HepG2 (cell line): ENCODE measurements around the gene KHNYN. TPM values are rescaled to one million over a fixed set of nuclear protein-coding genes. Genes with fewer than 3 reads are reported as not detected.
A peak's percentile ranks its signal among the peaks of the same experiment; 100 is the strongest.

Experiments used
- ADNP ChIP-seq: sonication (generic); formaldehyde crosslinking; IDR thresholded peaks from 2 replicates; pipeline ENCODE4 v1.4.0; 2020; ENCODE audit warnings: missing genetic modification reagents
- ELF4 ChIP-seq: sonication (generic); formaldehyde crosslinking; IDR thresholded peaks from 2 replicates; pipeline ENCODE4 v1.5.0; 2020; ENCODE audit warnings: missing genetic modification reagents, mild to moderate bottlenecking, moderate library complexity, borderline replicate concordance
- HES4 ChIP-seq: sonication (generic); formaldehyde crosslinking; IDR thresholded peaks from 2 replicates; pipeline ENCODE4 v1.9.0; 2021; ENCODE audit warnings: mild to moderate bottlenecking, missing genetic modification reagents, borderline replicate concordance
- IRX3 ChIP-seq: sonication (generic); formaldehyde crosslinking; IDR thresholded peaks from 2 replicates; pipeline ENCODE4 v1.8.1; 2023; ENCODE audit warnings: mild to moderate bottlenecking, low read depth, missing genetic modification reagents, borderline replicate concordance
- MIXL1 ChIP-seq: IDR thresholded peaks from 2 replicates; pipeline ENCODE4 v1.6.1; 2016
- NBN ChIP-seq: fragments of 450-650 bp; conservative IDR thresholded peaks from 2 replicates; pipeline ENCODE4 v1.6.1; 2017
- NR2C2 ChIP-seq: sonication (generic); formaldehyde crosslinking; IDR thresholded peaks from 2 replicates; pipeline ENCODE4 v1.4.0; 2020; ENCODE audit warnings: missing genetic modification reagents, mild to moderate bottlenecking, moderate library complexity, borderline replicate concordance
- RARA ChIP-seq: IDR thresholded peaks from 2 replicates; pipeline ENCODE4 v1.6.1; 2016; ENCODE audit warnings: missing genetic modification reagents, missing compliant biosample characterization
- RNF2 ChIP-seq: fragments of 450-650 bp; conservative IDR thresholded peaks from 2 replicates; pipeline ENCODE4 v1.6.1; 2016; ENCODE audit warnings: low read depth
- SMARCE1 ChIP-seq: fragments of 450-650 bp; IDR thresholded peaks from 2 replicates; pipeline ENCODE4 v1.6.1; 2017; ENCODE audit warnings: borderline replicate concordance
- SOX13 ChIP-seq, 3 experiments: fragments of 450-650 bp in 1 of 3; sonication (generic) in 1 of 3; formaldehyde crosslinking in 1 of 3; IDR thresholded peaks in 2 of 3; conservative IDR thresholded peaks in 1 of 3; 2 replicates each; pipeline versions ENCODE4 v1.5.0 to v1.6.1; 2016 to 2020; ENCODE audit warnings: antibody characterized with exemption in 1 of 3, mild to moderate bottlenecking in 1 of 3, missing compliant biosample characterization in 1 of 3, missing genetic modification reagents in 1 of 3, moderate library complexity in 1 of 3
- ZFP82 ChIP-seq: sonication (generic); formaldehyde crosslinking; IDR thresholded peaks from 2 replicates; pipeline ENCODE4 v1.5.1; 2020; ENCODE audit warnings: mild to moderate bottlenecking, missing genetic modification reagents, borderline replicate concordance
- ZNF264 ChIP-seq: sonication (generic); formaldehyde crosslinking; IDR thresholded peaks from 2 replicates; pipeline ENCODE4 v1.4.0; 2020; ENCODE audit warnings: missing genetic modification reagents
- ZNF33A ChIP-seq: sonication (generic); formaldehyde crosslinking; IDR thresholded peaks from 2 replicates; pipeline ENCODE4 v1.5.1; 2020; ENCODE audit warnings: missing genetic modification reagents, mild to moderate bottlenecking, moderate library complexity, borderline replicate concordance
- ZNF34 ChIP-seq: sonication (generic); formaldehyde crosslinking; IDR thresholded peaks from 2 replicates; pipeline ENCODE4 v1.4.0; 2020; ENCODE audit warnings: mild to moderate bottlenecking, missing genetic modification reagents, borderline replicate concordance
- ZNF558 ChIP-seq: sonication (generic); formaldehyde crosslinking; IDR thresholded peaks from 2 replicates; pipeline ENCODE4 v1.9.0; 2022; ENCODE audit warnings: mild to moderate bottlenecking, missing genetic modification reagents, borderline replicate concordance
- ZNF674 ChIP-seq: sonication (generic); formaldehyde crosslinking; IDR thresholded peaks from 2 replicates; pipeline ENCODE4 v1.5.0; 2020; ENCODE audit warnings: low read depth, mild to moderate bottlenecking, missing genetic modification reagents
- ZNF724P ChIP-seq: sonication (generic); formaldehyde crosslinking; IDR thresholded peaks from 2 replicates; pipeline ENCODE4 v1.8.0; 2022; ENCODE audit warnings: missing genetic modification reagents, borderline replicate concordance
- polyA plus RNA-seq, 8 experiments: library from polyadenylated mRNA; depleted of rRNA in 3 of 8; stranded (reverse) in 7 of 8; unstranded in 1 of 8; fragments of >200 nt; fragmentation: Illumina TruSeq in 4 of 8; extraction: Trizol in 4 of 8; gene quantifications; 2 replicates each; pipeline versions ENCODE4 v1.2.1 to v1.2.3, GENCODE V29; 2011 to 2016; ENCODE audit warnings: low read depth in 4 of 8, missing spikeins in 1 of 8, mixed read lengths in 1 of 8; ENCODE audit not compliant: insufficient read depth in 1 of 8
- total RNA-seq, 5 experiments: library from RNA; depleted of rRNA; stranded (reverse); fragments of >200 nt; fragmentation: Illumina TruSeq; extraction: Trizol; gene quantifications; 2 replicates each; pipeline ENCODE4 v1.2.3, GENCODE V29; 2016; ENCODE audit warnings: low read depth in 1 of 5
- TF ChIP-seq, protein P1 (sequence below): sonication (generic); formaldehyde crosslinking; conservative IDR thresholded peaks from 2 replicates; pipeline ENCODE4 v1.5.0; 2020; ENCODE audit warnings: missing genetic modification reagents
- TF ChIP-seq, protein P2 (sequence below): sonication (generic); formaldehyde crosslinking; IDR thresholded peaks from 2 replicates; pipeline ENCODE4 v1.8.1; 2023; ENCODE audit warnings: mild to moderate bottlenecking, inconsistent platforms, moderate library complexity, missing genetic modification reagents, borderline replicate concordance
- TF ChIP-seq, protein P3 (sequence below): IDR thresholded peaks from 2 replicates; pipeline ENCODE4 v1.4.0; 2020; ENCODE audit warnings: mild to moderate bottlenecking, missing genetic modification reagents
- TF ChIP-seq, protein P4 (sequence below): sonication (generic); formaldehyde crosslinking; IDR thresholded peaks from 2 replicates; pipeline ENCODE4 v1.4.0; 2020; ENCODE audit warnings: low read depth, mild to moderate bottlenecking, missing genetic modification reagents

KHNYN gene
- total and polyA plus RNA-seq, 2 of the 13 experiments (the other 11 are each of a cell fraction or from before 2014, with no cell fraction given) = 52.8 to 75.7 TPM

DNA sequence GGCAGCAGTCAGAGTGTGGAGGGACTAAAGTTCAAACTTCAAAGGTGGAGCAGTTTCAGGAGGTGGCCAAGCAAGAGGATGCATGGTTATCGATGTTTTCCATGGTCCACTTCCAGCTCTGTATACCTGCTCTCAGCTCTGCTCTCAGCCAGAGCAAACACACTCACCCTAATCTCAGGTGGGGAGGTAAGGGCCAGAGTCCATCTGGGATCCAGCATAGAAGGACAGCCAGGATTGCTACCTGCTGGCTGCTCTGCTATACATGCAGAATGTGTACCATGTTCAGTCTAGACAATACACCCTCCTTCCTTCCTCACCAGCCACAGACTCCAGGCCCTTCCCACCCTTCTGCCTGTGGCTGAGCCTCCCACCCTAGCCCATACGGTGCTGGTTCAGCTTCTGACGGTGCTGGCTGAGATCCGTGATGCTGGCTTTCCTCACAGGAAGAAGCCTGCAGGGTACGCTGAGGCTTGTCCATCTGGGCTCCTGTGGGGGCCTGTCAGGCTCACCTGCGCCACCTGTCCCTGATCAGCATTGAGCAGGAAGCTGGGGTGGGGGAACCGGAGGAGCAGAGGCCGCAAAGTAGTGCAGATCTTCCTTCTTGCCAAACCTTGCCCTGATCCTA lies 2.7 kb upstream of the KHNYN start (continued):
- TF ChIP-seq ZNF674 (CRISPR knock-in tag) = no peak
- no peak for TF ChIP-seq NBN
- TF ChIP-seq ZNF558 (CRISPR knock-in tag) = no peak
- TF ChIP-seq, protein P1, sequence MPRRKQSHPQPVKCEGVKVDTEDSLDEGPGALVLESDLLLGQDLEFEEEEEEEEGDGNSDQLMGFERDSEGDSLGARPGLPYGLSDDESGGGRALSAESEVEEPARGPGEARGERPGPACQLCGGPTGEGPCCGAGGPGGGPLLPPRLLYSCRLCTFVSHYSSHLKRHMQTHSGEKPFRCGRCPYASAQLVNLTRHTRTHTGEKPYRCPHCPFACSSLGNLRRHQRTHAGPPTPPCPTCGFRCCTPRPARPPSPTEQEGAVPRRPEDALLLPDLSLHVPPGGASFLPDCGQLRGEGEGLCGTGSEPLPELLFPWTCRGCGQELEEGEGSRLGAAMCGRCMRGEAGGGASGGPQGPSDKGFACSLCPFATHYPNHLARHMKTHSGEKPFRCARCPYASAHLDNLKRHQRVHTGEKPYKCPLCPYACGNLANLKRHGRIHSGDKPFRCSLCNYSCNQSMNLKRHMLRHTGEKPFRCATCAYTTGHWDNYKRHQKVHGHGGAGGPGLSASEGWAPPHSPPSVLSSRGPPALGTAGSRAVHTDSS (CRISPR knock-in tag) = no peak
- no peak for TF ChIP-seq ELF4 (CRISPR knock-in tag)
- no peak for TF ChIP-seq ZFP82 (CRISPR knock-in tag)
- peak; percentile 86 for TF ChIP-seq MIXL1
- TF ChIP-seq ZNF33A (CRISPR knock-in tag) = no peak
- TF ChIP-seq, protein P2, sequence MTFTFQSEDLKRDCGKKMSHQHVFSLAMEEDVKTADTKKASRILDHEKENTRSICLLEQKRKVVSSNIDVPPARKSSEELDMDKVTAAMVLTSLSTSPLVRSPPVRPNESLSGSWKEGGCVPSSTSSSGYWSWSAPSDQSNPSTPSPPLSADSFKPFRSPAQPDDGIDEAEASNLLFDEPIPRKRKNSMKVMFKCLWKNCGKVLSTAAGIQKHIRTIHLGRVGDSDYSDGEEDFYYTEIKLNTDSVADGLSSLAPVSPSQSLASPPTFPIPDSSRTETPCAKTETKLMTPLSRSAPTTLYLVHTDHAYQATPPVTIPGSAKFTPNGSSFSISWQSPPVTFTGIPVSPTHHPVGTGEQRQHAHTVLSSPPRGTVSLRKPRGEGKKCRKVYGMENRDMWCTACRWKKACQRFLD (CRISPR knock-in tag) = no peak
- TF ChIP-seq ADNP = no peak
- peak; percentile 4; the same call in 1 of the 2 replicates for TF ChIP-seq SOX13 (IDR thresholded peaks at IDR 0.05)
- peak in 1 of 2 experiments; percentile 54; a peak in 2 of 4 replicates for TF ChIP-seq SOX13 (CRISPR knock-in tag; conservative IDR thresholded peaks at IDR 0.05 in 1 of 2, IDR thresholded peaks at IDR 0.05 in 1 of 2)
- no peak for TF ChIP-seq RNF2
- 0 out of 2 replicates have a peak, but pooled peaks have one; percentile 13 for TF ChIP-seq IRX3 (CRISPR knock-in tag)
- TF ChIP-seq SMARCE1 = no peak
- TF ChIP-seq ZNF34 (CRISPR knock-in tag) = peak; percentile 92; the same call in 1 of the 2 replicates
- peak; percentile 73; the same call in 1 of the 2 replicates for TF ChIP-seq ZNF724P (CRISPR knock-in tag)
- TF ChIP-seq ZNF264 = no peak
- no peak for TF ChIP-seq HES4 (CRISPR knock-in tag)
- TF ChIP-seq, protein P3, sequence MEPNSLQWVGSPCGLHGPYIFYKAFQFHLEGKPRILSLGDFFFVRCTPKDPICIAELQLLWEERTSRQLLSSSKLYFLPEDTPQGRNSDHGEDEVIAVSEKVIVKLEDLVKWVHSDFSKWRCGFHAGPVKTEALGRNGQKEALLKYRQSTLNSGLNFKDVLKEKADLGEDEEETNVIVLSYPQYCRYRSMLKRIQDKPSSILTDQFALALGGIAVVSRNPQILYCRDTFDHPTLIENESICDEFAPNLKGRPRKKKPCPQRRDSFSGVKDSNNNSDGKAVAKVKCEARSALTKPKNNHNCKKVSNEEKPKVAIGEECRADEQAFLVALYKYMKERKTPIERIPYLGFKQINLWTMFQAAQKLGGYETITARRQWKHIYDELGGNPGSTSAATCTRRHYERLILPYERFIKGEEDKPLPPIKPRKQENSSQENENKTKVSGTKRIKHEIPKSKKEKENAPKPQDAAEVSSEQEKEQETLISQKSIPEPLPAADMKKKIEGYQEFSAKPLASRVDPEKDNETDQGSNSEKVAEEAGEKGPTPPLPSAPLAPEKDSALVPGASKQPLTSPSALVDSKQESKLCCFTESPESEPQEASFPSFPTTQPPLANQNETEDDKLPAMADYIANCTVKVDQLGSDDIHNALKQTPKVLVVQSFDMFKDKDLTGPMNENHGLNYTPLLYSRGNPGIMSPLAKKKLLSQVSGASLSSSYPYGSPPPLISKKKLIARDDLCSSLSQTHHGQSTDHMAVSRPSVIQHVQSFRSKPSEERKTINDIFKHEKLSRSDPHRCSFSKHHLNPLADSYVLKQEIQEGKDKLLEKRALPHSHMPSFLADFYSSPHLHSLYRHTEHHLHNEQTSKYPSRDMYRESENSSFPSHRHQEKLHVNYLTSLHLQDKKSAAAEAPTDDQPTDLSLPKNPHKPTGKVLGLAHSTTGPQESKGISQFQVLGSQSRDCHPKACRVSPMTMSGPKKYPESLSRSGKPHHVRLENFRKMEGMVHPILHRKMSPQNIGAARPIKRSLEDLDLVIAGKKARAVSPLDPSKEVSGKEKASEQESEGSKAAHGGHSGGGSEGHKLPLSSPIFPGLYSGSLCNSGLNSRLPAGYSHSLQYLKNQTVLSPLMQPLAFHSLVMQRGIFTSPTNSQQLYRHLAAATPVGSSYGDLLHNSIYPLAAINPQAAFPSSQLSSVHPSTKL (CRISPR knock-in tag) = peak; percentile 94
- peak; percentile 62 for TF ChIP-seq RARA (CRISPR knock-in tag)
- peak; percentile 63; the same call in 1 of the 2 replicates for TF ChIP-seq NR2C2
- TF ChIP-seq, protein P4, sequence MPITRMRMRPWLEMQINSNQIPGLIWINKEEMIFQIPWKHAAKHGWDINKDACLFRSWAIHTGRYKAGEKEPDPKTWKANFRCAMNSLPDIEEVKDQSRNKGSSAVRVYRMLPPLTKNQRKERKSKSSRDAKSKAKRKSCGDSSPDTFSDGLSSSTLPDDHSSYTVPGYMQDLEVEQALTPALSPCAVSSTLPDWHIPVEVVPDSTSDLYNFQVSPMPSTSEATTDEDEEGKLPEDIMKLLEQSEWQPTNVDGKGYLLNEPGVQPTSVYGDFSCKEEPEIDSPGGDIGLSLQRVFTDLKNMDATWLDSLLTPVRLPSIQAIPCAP = no peak
